Esophagus muscularis mucosa (tissue), 4 donors: ENCODE data around the gene PDE8B. TPM values are rescaled to one million over a fixed set of nuclear protein-coding genes. Genes with fewer than 3 reads are reported as not detected.

Source experiments
- DNase-seq: peaks from one replicate; pipeline ENCODE4 v3.0.0-alpha.2; 2017; ENCODE audit errors: extremely low spot score
- H3K27ac ChIP-seq, 4 donors: fragments of 200-600 bp; sonication (generic); replicated peaks in 1 of 4; 1 replicate in 3 of 4; 2 replicates in 1 of 4; pipeline ENCODE4 v1.5.1; 2016 to 2019; ENCODE audit warnings: mild to moderate bottlenecking in 1 of 4
- H3K27me3 ChIP-seq, 4 donors: fragments of 200-600 bp; sonication (generic); one replicate each; pipeline versions ENCODE4 v1.5.1 to v1.6.0; 2016 to 2019
- H3K36me3 ChIP-seq, 4 donors: fragments of 200-600 bp; sonication (generic); one replicate each; pipeline ENCODE4 v1.5.1; 2016 to 2019
- H3K4me1 ChIP-seq, 4 donors: fragments of 200-600 bp; sonication (generic); one replicate each; pipeline ENCODE4 v1.5.1; 2016 to 2019
- H3K4me3 ChIP-seq, 4 donors: fragments of 200-600 bp; sonication (generic); 1 replicate in 2 of 4; 2 replicates in 2 of 4; pipeline ENCODE4 v1.5.1; 2016 to 2019; ENCODE audit warnings: mild to moderate bottlenecking in 4 of 4, moderate library complexity in 1 of 4
- H3K9me3 ChIP-seq, 4 donors: fragments of 200-600 bp; sonication (generic); 1 replicate in 3 of 4; 2 replicates in 1 of 4; pipeline ENCODE4 v1.5.1; 2016 to 2019
- EP300 ChIP-seq: sonication (generic); formaldehyde crosslinking; IDR thresholded peaks from one replicate; pipeline ENCODE4 v1.6.1; 2017; ENCODE audit warnings: antibody characterized with exemption
- POLR2A ChIP-seq: fragments of 450-650 bp; IDR thresholded peaks from one replicate; pipeline ENCODE4 v1.6.1; 2017; ENCODE audit warnings: antibody characterized with exemption, moderate library complexity, mild to moderate bottlenecking, low read depth
- POLR2AphosphoS5 ChIP-seq, 2 donors: sonication (generic); formaldehyde crosslinking; IDR thresholded peaks; one replicate each; pipeline ENCODE4 v1.6.1; 2017; ENCODE audit warnings: antibody characterized with exemption in 2 of 2
- WGBS: methylation state at CpG from one replicate; pipeline ENCODE4 v1.1.5; 2018; 5-methylcytosine and 5-hydroxymethylcytosine counted together
- intact Hi-C: fragments of 100-400 bp; cut with DNase I; formaldehyde crosslinking; loops from one replicate; pipeline ENCODE4 v1.15.1; 2023
- total RNA-seq, 4 donors: library from RNA; depleted of rRNA; stranded (reverse); fragments of >200 nt; gene quantifications; one replicate each; pipeline versions ENCODE4 v1.1.0 to v1.2.1, GENCODE V29; 2016
- TF ChIP-seq, protein P1 (sequence below), 3 experiments: fragments of 200-600 bp in 2 of 3; fragments of 450-650 bp in 1 of 3; sonication (generic) in 2 of 3; IDR thresholded peaks; one replicate each; pipeline ENCODE4 v1.5.1; 2017 to 2019; ENCODE audit warnings: antibody characterized with exemption in 3 of 3, mild to moderate bottlenecking in 2 of 3, moderate library complexity in 1 of 3

The PDE8B gene
- total RNA-seq, 4 donors from 2014 or later: 0.83 to 7.1 (median 1.5) TPM

DNA sequence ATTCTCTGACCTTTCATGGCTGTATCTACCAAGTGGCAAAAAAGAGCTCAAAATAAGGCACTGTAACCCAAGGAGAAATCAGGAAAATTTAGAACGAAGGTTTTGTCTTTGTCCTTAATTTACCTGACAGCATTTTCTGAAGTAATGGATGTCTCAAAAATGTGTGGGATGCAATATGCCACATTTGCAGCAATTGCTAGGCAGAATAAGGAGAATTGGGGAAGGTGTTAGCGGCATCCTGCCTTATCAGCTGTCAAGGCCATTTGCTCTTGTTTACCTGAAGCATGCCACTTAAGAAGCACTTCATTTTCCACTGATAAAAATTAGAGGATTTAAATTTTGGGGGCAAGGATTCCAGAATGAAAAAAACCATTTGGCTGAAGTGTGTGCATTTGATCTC lies 39.0 kb downstream of the PDE8B start:
- WGBS: 71% methylated on average over 2 of the region's 2 CpGs
- TF ChIP-seq POLR2A (no peak), EP300 (no peak), POLR2AphosphoS5 (IDR thresholded peaks at IDR 0.05) (no peak)
- TF ChIP-seq, protein P1, sequence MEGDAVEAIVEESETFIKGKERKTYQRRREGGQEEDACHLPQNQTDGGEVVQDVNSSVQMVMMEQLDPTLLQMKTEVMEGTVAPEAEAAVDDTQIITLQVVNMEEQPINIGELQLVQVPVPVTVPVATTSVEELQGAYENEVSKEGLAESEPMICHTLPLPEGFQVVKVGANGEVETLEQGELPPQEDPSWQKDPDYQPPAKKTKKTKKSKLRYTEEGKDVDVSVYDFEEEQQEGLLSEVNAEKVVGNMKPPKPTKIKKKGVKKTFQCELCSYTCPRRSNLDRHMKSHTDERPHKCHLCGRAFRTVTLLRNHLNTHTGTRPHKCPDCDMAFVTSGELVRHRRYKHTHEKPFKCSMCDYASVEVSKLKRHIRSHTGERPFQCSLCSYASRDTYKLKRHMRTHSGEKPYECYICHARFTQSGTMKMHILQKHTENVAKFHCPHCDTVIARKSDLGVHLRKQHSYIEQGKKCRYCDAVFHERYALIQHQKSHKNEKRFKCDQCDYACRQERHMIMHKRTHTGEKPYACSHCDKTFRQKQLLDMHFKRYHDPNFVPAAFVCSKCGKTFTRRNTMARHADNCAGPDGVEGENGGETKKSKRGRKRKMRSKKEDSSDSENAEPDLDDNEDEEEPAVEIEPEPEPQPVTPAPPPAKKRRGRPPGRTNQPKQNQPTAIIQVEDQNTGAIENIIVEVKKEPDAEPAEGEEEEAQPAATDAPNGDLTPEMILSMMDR (IDR thresholded peaks at IDR 0.05): no peak
- H3K4me3 ChIP-seq: no peak overlapping the region
- H3K4me1 ChIP-seq: no peaks in the 10 kb centered on the region
- DNase-seq: no peak
- H3K27ac ChIP-seq: no peak overlapping the region
- H3K9me3 ChIP-seq: no peaks in the 10 kb centered on the region
- intact Hi-C loops: no loop called here
- H3K27me3 ChIP-seq: no peaks in the 10 kb centered on the region
- H3K36me3 ChIP-seq: no peaks in the 10 kb centered on the region

DNA sequence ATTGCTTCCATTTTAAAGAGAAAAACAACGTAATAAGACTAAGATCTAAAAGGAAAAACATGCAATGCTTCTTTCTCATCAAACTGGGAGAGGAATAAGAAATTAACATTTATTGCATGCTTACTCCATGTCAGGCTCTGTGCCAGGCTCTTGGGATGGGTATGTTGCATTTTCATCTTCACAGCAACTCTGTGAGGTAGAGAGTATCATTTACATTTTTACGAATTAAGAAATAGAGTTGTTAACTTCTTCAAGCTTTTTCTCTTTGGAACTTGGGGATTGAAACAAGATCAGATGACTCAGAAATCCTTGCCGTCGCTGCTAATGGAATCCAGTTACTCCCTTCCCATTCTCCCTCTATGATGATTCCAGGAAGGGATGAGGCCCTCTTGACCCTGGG lies 39.5 kb downstream of the PDE8B start:
- 82% methylated on average over 4 of the region's 4 CpGs for WGBS
- H3K9me3 ChIP-seq: no peaks in the 10 kb centered on the region
- intact Hi-C loops: no loop called here
- no peaks in the 10 kb centered on the region for H3K27me3 ChIP-seq
- no peak for DNase-seq
- no peak overlapping the region for H3K27ac ChIP-seq
- H3K4me3 ChIP-seq: no peak overlapping the region
- TF ChIP-seq EP300 (no peak), POLR2A (no peak), POLR2AphosphoS5 (IDR thresholded peaks at IDR 0.05) (no peak)
- TF ChIP-seq, protein P1 (IDR thresholded peaks at IDR 0.05): no peak
- H3K36me3 ChIP-seq: no peaks in the 10 kb centered on the region
- no peaks in the 10 kb centered on the region for H3K4me1 ChIP-seq

DNA sequence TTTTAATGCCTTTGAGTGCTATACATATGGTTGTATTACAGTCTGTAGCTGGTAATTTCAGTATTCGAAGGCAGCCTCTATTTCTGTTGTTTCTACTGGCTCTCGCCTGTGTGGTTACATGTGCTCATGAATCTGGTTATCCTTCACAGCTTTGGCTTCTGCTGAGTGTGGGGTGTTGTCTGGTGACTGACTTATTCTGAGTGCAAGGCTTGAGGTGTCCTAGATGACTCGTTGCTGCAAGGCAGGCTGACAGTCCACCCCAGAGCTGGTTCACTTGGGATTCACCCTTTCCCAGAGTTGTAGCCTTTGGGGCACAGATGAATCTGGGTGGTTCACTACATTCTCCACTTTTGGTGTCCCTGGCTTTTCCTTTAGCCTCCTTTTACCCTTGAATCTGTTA lies 41.4 kb downstream of the PDE8B start:
- intact Hi-C loops: no loop called here
- no peak for DNase-seq
- WGBS: 70% methylated on average over 3 of the region's 3 CpGs

DNA sequence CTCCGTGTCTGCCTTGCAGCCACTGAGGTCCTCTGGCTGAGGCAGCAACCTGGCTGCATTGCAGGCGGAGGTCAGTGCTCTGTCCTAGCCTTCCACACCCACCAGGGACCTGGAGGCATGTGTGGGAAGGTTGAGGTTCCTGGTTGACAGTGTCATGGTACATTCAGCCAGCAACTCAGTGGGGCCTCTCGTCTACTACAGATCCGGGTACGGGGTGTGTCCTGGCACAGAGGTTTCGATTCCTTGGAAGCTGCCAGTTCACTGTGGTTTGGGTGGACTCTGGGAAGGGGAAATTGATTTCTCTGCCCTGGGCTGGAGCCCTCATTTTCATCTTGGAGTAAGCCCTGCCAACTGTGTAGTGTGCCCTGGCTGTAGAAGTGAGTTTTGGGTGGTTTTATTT lies 45.1 kb downstream of the PDE8B start:
- no peaks in the 10 kb centered on the region for H3K9me3 ChIP-seq
- no peaks in the 10 kb centered on the region for H3K27me3 ChIP-seq
- H3K4me1 ChIP-seq: no peaks in the 10 kb centered on the region
- WGBS: 84% methylated on average over 6 of the region's 6 CpGs
- intact Hi-C loops: no loop called here
- H3K4me3 ChIP-seq: no peak overlapping the region
- H3K27ac ChIP-seq: no peak overlapping the region
- DNase-seq: peak; percentile 80
- no peaks in the 10 kb centered on the region for H3K36me3 ChIP-seq
- TF ChIP-seq, protein P1 (IDR thresholded peaks at IDR 0.05): no peak
- no peak for TF ChIP-seq POLR2AphosphoS5 (IDR thresholded peaks at IDR 0.05)
- TF ChIP-seq EP300: no peak
- TF ChIP-seq POLR2A: no peak

More for the DNA sequence above, 41.4 kb downstream of the PDE8B start:
- Histone ChIP-seq H3K9me3 (no peaks in the 10 kb centered on the region), H3K36me3 (no peaks in the 10 kb centered on the region), H3K27ac (no peak overlapping the region), H3K4me3 (no peak overlapping the region), H3K27me3 (no peaks in the 10 kb centered on the region), H3K4me1 (no peaks in the 10 kb centered on the region)
- no peak for TF ChIP-seq EP300
- no peak for TF ChIP-seq POLR2AphosphoS5 (IDR thresholded peaks at IDR 0.05)
- no peak for TF ChIP-seq POLR2A

DNA sequence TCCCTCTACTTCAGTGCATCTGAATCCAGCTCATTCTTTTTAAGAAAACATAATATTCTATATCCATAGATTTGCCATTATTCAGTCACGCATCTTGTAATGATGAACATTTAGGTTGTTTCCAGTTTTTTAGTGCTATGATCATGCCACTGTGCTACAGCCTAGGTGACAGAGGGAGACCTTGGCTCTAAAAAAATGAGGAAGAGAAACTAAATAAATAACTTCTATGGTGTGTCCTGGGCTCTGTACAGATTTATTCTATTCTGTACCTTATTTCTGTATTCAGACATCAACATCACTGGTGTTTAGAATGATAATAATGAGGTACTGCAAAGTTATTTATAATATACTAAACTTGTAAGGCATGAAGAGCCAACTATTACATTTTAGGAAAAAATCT lies 45.9 kb downstream of the PDE8B start:
- no peaks in the 10 kb centered on the region for H3K36me3 ChIP-seq
- H3K9me3 ChIP-seq: no peaks in the 10 kb centered on the region
- H3K4me3 ChIP-seq: no peak overlapping the region
- TF ChIP-seq, protein P1 (IDR thresholded peaks at IDR 0.05): no peak
- TF ChIP-seq POLR2AphosphoS5 (IDR thresholded peaks at IDR 0.05): no peak
- TF ChIP-seq EP300: no peak
- no peak for TF ChIP-seq POLR2A
- whole genome bisulfite sequencing: 100% methylated on average over 1 of the region's 1 CpG
- DNase-seq: no peak
- intact Hi-C loops: no loop called here
- no peaks in the 10 kb centered on the region for H3K27me3 ChIP-seq
- no peaks in the 10 kb centered on the region for H3K4me1 ChIP-seq
- no peak overlapping the region for H3K27ac ChIP-seq
